B cell (primary cell): ENCODE measurements around the gene UPF1. TPM values are rescaled to one million over a fixed set of nuclear protein-coding genes. Genes with fewer than 3 reads are reported as not detected.

Experiments
- ATAC-seq: fragments of 200-7000 bp; cut with Tn5 transposase; one replicate; pipeline ENCODE4 v1.10.0; 2021; ENCODE audit warnings: low read depth, mild to moderate bottlenecking, moderate number of reproducible peaks, moderate library complexity
- CTCF ChIA-PET: fragments of 350-600 bp; sonication (Branson Sonifier 250); formaldehyde crosslinking; loops from one replicate; lab custom pipeline; 2021; ENCODE audit warnings: antibody characterized with exemption, inconsistent platforms; lab: Charles Lee
- POLR2A ChIA-PET: fragments of 350-600 bp; sonication (Branson Sonifier 250); formaldehyde crosslinking; loops from one replicate; lab custom pipeline; 2021; ENCODE audit warnings: antibody characterized with exemption; lab: Charles Lee
- DNase-seq: peaks from one replicate; pipeline ENCODE4 v3.0.0; 2013
- H2AFZ ChIP-seq: 2 replicates; pipeline ENCODE4 v1.6.1; 2012; ENCODE audit warnings: mild to moderate bottlenecking, low read depth, low read length; ENCODE audit not compliant: insufficient read depth, poor library complexity, severe bottlenecking
- H3K27ac ChIP-seq, 2 donors: 1 replicate in 1 of 2; 2 replicates in 1 of 2; pipeline ENCODE4 v1.5.1; 2012 to 2013; ENCODE audit warnings: low read length in 2 of 2, mild to moderate bottlenecking in 2 of 2, moderate library complexity in 1 of 2
- H3K27me3 ChIP-seq, 4 experiments: fragments of 200-600 bp in 1 of 4; sonication (generic) in 1 of 4; replicated peaks in 1 of 4; 1 replicate in 2 of 4; 2 replicates in 2 of 4; pipeline versions ENCODE4 v1.6.1 to v1.7.0; 2013 to 2016; ENCODE audit warnings: low read length in 3 of 4, mild to moderate bottlenecking in 2 of 4, mixed read lengths in 1 of 4, moderate library complexity in 1 of 4; ENCODE audit not compliant: insufficient read depth in 4 of 4, control insufficient read depth in 3 of 4; ENCODE audit errors: control extremely low read depth in 1 of 4
- H3K36me3 ChIP-seq, 2 experiments: replicated peaks in 1 of 2; 1 replicate in 1 of 2; 2 replicates in 1 of 2; pipeline versions ENCODE4 v1.6.1 to v1.7.1; 2013; ENCODE audit warnings: low read length in 1 of 2; ENCODE audit not compliant: insufficient read depth in 2 of 2, control insufficient read depth in 1 of 2; ENCODE audit errors: control extremely low read depth in 1 of 2, extremely low read depth in 1 of 2
- H3K4me1 ChIP-seq, 2 donors: fragments of 200-600 bp in 1 of 2; sonication (generic) in 1 of 2; 1 replicate in 1 of 2; 2 replicates in 1 of 2; pipeline versions ENCODE4 v1.5.1 to v1.6.1; 2013 to 2017; ENCODE audit warnings: low read length in 2 of 2; ENCODE audit not compliant: control insufficient read depth in 2 of 2, insufficient read depth in 2 of 2
- H3K4me2 ChIP-seq: replicated peaks from 2 replicates; pipeline ENCODE3; 2012; ENCODE audit warnings: mild to moderate bottlenecking, low read depth, low read length; ENCODE audit not compliant: poor library complexity, severe bottlenecking
- H3K4me3 ChIP-seq, 5 experiments: fragments of 200-600 bp in 1 of 5; sonication (generic) in 1 of 5; 1 replicate in 3 of 5; 2 replicates in 2 of 5; pipeline versions ENCODE4 v1.5.1 to v1.7.0; 2011 to 2016; ENCODE audit warnings: low read length in 4 of 5, mild to moderate bottlenecking in 4 of 5, low read depth in 2 of 5, control low read depth in 1 of 5, moderate library complexity in 1 of 5; ENCODE audit not compliant: insufficient read depth in 1 of 5; ENCODE audit errors: control extremely low read depth in 1 of 5, extremely low read depth in 1 of 5
- H3K79me2 ChIP-seq: fragments of 200-600 bp; sonication (generic); one replicate; pipeline ENCODE4 v1.6.0; 2016; ENCODE audit warnings: low read length; ENCODE audit not compliant: control insufficient read depth, insufficient read depth
- H3K9ac ChIP-seq: fragments of 200-600 bp; sonication (generic); 2 replicates; pipeline ENCODE4 v1.6.1; 2017; ENCODE audit warnings: mild to moderate bottlenecking, low read length, moderate library complexity
- H3K9me3 ChIP-seq, 3 donors: one replicate each; pipeline versions ENCODE4 v1.6.1 to v1.7.1; 2013; ENCODE audit warnings: low read length in 2 of 3; ENCODE audit not compliant: control insufficient read depth in 2 of 3, insufficient read depth in 1 of 3; ENCODE audit errors: control extremely low read depth in 1 of 3
- H4K20me1 ChIP-seq: 2 replicates; pipeline ENCODE4 v1.6.0; 2012; ENCODE audit warnings: mild to moderate bottlenecking, low read length; ENCODE audit not compliant: insufficient read depth, control insufficient read depth, poor library complexity, severe bottlenecking
- H3K27ac Mint-ChIP-seq: one replicate; pipeline ENCODE4 v1.8.0; 2021; ENCODE audit warnings: mixed read lengths
- H3K27me3 Mint-ChIP-seq: one replicate; pipeline ENCODE4 v1.8.0; 2021; ENCODE audit warnings: mixed read lengths
- H3K4me1 Mint-ChIP-seq: one replicate; pipeline ENCODE4 v1.8.0; 2021; ENCODE audit warnings: mixed read lengths
- H3K4me3 Mint-ChIP-seq: one replicate; pipeline ENCODE4 v1.8.0; 2021; ENCODE audit warnings: mixed read lengths
- H3K9me3 Mint-ChIP-seq: one replicate; pipeline ENCODE4 v1.8.0; 2022; ENCODE audit warnings: mixed read lengths; ENCODE audit not compliant: insufficient read depth
- EZH2 ChIP-seq: IDR thresholded peaks from 2 replicates; pipeline ENCODE4 v1.6.1; 2012; ENCODE audit warnings: borderline replicate concordance, low read depth, mild to moderate bottlenecking, moderate library complexity, low read length; ENCODE audit not compliant: insufficient read depth, poor library complexity, severe bottlenecking
- WGBS: methylation state at CpG from one replicate; pipeline ENCODE4 v1.1.5; 2013; ENCODE audit warnings: missing lambda C conversion rate; ENCODE audit not compliant: insufficient coverage; 5-methylcytosine and 5-hydroxymethylcytosine counted together
- intact Hi-C: fragments of 100-400 bp; cut with micrococcal nuclease; formaldehyde crosslinking; loops from one replicate; pipeline ENCODE4 v1.10.0; 2022
- polyA plus RNA-seq: library from polyadenylated mRNA; depleted of rRNA; stranded (reverse); fragments of >200 nt; gene quantifications from 2 replicates; pipeline ENCODE4 v1.2.3, GENCODE V29; 2012
- total RNA-seq, 2 donors: library from RNA; stranded (reverse); fragments of 120-200 nt in 1 of 2; gene quantifications; 1 replicate in 1 of 2; 2 replicates in 1 of 2; pipeline versions ENCODE4 v1.2.3 to v1.2.4, GENCODE V29; 2013 to 2022
- TF ChIP-seq, protein P1 (sequence below): fragments of 200-600 bp; IDR thresholded peaks from one replicate; pipeline ENCODE4 v1.8.0; 2022; ENCODE audit warnings: antibody characterized with exemption, mild to moderate bottlenecking

UPF1 gene
- total and polyA plus RNA-seq, 2 donors (not counting 1 experiment from before 2014, with no cell fraction given) = 51.9 to 98.6 TPM

DNA sequence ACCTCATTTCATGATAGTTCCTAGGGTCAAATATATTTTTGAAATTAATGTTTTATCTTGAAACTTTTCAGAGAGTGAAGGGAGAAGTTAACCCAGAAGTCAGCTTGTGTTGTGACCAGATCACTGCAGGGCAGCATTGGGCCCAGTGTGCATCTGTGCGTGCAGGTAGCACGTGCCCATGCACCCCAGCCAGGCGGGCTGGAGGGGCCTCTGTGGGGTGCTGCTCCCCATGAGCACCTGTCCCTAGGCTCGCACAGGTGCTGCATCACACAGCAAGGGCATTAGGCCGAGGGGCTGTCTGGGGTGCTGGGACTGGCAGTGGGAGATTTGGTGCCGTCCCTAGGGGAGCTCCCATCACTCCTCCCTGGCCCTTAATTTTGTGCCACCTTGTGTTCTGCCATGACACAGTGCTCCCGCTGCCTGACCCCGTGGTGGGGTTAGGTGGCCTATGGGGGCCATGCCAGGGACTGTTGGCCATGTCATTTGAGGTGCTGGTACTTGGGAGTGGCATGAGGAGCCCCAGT is 13.1 kb downstream of the UPF1 start:
- ATAC-seq (no peak), DNase-seq (no peak)
- no peaks in the 10 kb centered on the region for H3K27me3 Mint-ChIP-seq
- no peak overlapping the region for H3K9ac ChIP-seq
- H3K27ac Mint-ChIP-seq = no peak overlapping the region
- H3K4me2 ChIP-seq = no peak overlapping the region
- H3K9me3 Mint-ChIP-seq = no peaks in the 10 kb centered on the region
- ChIA-PET CTCF (interaction anchor here (0.5 to 6.3 kb wide), 4 partner anchors 9 to 394 kb away, joined by 3 to 47 read pairs (median 16); partner anchors contain the start of gene ELL), POLR2A (no interaction called here)
- H2AFZ ChIP-seq = no peak overlapping the region
- H3K9me3 ChIP-seq = no peaks in the 10 kb centered on the region
- no peak overlapping the region for H3K4me3 Mint-ChIP-seq
- peaks cover 100% of the 10 kb centered on the region for H4K20me1 ChIP-seq
- peaks cover 31 to 60% of the 10 kb centered on the region in 2 donors for H3K4me1 ChIP-seq
- H3K79me2 ChIP-seq = peaks cover 100% of the 10 kb centered on the region
- no peak overlapping the region for H3K27ac ChIP-seq
- intact Hi-C loops = loop anchor here (5.0 kb wide), 1 partner anchor 323 kb away; the partner anchor contains the start of gene ELL
- WGBS = 98% methylated on average over 8 of the region's 8 CpGs
- TF ChIP-seq, protein P1, sequence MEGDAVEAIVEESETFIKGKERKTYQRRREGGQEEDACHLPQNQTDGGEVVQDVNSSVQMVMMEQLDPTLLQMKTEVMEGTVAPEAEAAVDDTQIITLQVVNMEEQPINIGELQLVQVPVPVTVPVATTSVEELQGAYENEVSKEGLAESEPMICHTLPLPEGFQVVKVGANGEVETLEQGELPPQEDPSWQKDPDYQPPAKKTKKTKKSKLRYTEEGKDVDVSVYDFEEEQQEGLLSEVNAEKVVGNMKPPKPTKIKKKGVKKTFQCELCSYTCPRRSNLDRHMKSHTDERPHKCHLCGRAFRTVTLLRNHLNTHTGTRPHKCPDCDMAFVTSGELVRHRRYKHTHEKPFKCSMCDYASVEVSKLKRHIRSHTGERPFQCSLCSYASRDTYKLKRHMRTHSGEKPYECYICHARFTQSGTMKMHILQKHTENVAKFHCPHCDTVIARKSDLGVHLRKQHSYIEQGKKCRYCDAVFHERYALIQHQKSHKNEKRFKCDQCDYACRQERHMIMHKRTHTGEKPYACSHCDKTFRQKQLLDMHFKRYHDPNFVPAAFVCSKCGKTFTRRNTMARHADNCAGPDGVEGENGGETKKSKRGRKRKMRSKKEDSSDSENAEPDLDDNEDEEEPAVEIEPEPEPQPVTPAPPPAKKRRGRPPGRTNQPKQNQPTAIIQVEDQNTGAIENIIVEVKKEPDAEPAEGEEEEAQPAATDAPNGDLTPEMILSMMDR = no peak
- TF ChIP-seq EZH2 = no peak
- peaks cover 80% of the 10 kb centered on the region for H3K4me1 Mint-ChIP-seq
- H3K4me3 ChIP-seq = no peak overlapping the region
- no peaks in the 10 kb centered on the region for H3K27me3 ChIP-seq
- H3K36me3 ChIP-seq = peaks cover 0 to 27% of the 10 kb centered on the region in 2 experiments

DNA sequence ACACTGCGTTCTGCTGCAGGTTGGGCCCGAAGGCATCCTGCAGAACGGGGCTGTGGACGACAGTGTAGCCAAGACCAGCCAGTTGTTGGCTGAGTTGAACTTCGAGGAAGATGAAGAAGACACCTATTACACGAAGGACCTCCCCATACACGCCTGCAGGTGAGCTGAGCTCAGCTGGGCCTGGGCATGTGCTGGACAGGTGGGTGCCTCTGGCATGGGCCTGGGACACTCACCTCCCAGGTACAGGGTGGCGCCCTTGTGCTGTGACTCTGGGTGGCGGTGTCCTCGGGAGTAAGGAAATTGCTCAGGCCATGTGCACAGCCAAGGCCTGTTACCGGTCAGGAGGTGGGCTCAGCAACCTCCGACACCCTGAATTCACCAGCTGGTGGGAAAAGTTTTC is 14.2 kb downstream of the UPF1 start:
- H3K9me3 Mint-ChIP-seq = no peaks in the 10 kb centered on the region
- H3K36me3 ChIP-seq = peaks cover 0 to 38% of the 10 kb centered on the region in 2 experiments
- peaks cover 100% of the 10 kb centered on the region for H4K20me1 ChIP-seq
- peaks cover 98% of the 10 kb centered on the region for H3K79me2 ChIP-seq
- no peak overlapping the region for H3K4me3 ChIP-seq
- H3K27me3 Mint-ChIP-seq = no peaks in the 10 kb centered on the region
- H3K4me3 Mint-ChIP-seq = no peak overlapping the region
- H3K4me2 ChIP-seq = no peak overlapping the region
- ChIA-PET CTCF (interaction anchor here (2.8 to 6.3 kb wide), 4 partner anchors 12 to 395 kb away, joined by 27 to 47 read pairs (median 44); partner anchors contain the start of genes ELL and UPF1), POLR2A (interaction anchor here (0.5 kb wide), 1 partner anchor 256 kb away, joined by 4 read pairs; no protein-coding TSS in a partner anchor)
- WGBS = 93% methylated on average over 12 of the region's 12 CpGs
- no peak overlapping the region for H2AFZ ChIP-seq
- no peak overlapping the region for H3K27ac Mint-ChIP-seq
- H3K27me3 ChIP-seq = no peaks in the 10 kb centered on the region
- H3K4me1 ChIP-seq = peaks cover 32 to 59% of the 10 kb centered on the region in 2 donors
- intact Hi-C loops = loop anchor here (5.0 kb wide), 1 partner anchor 324 kb away; the partner anchor contains the start of gene ELL
- no peak for TF ChIP-seq EZH2
- TF ChIP-seq, protein P1 = no peak
- no peak for ATAC-seq
- H3K27ac ChIP-seq = no peak overlapping the region
- peaks cover 78% of the 10 kb centered on the region for H3K4me1 Mint-ChIP-seq
- H3K9ac ChIP-seq = no peak overlapping the region
- no peak for DNase-seq
- no peaks in the 10 kb centered on the region for H3K9me3 ChIP-seq
